Fibroblast of upper back skin (primary cell): Measurements from ENCODE around the gene TRPM3.

Experiments
- DNase-seq: peaks from one replicate; pipeline ENCODE4 v3.0.0-alpha.2; 2013

TRPM3 gene

GRCh38 chr9:71121275-71122021, at the start of gene TRPM3:
TRPM3 (minus strand) TSS chr9:71121621; CDS start chr9:71121354, 267 bp downstream.
- DNase-seq: no peak

- no peak for DNase-seq
Measured at GRCh38 chr9:71168418-71168817, 47.0 kb upstream of the TRPM3 start.

- DNase-seq: no peak
Measured at GRCh38 chr9:71162126-71162525, 40.7 kb upstream of the TRPM3 start.

GRCh38 chr9:71157731-71158130, 36.3 kb upstream of the TRPM3 start:
- DNase-seq: no peak

GRCh38 chr9:71147368-71147767, 25.9 kb upstream of the TRPM3 start:
- DNase-seq: no peak

GRCh38 chr9:71146511-71146910, 25.1 kb upstream of the TRPM3 start:
- DNase-seq: no peak

- no peak for DNase-seq
Measured at GRCh38 chr9:71145179-71145578, 23.8 kb upstream of the TRPM3 start.

GRCh38 chr9:71144495-71144894, 23.1 kb upstream of the TRPM3 start:
- DNase-seq: no peak

GRCh38 chr9:71136696-71137095, 15.3 kb upstream of the TRPM3 start:
- no peak for DNase-seq

GRCh38 chr9:71131145-71131544, 9.7 kb upstream of the TRPM3 start:
- no peak for DNase-seq

GRCh38 chr9:71130521-71130920, 9.1 kb upstream of the TRPM3 start:
- DNase-seq: no peak

GRCh38 chr9:71128796-71129195, 7.4 kb upstream of the TRPM3 start:
- no peak for DNase-seq

GRCh38 chr9:71127301-71127700, 5.9 kb upstream of the TRPM3 start:
- DNase-seq: no peak

GRCh38 chr9:71122421-71122820, 1.0 kb upstream of the TRPM3 start:
- no peak for DNase-seq

- no peak for DNase-seq
Measured at GRCh38 chr9:71122022-71122275, 528 bp upstream of the TRPM3 start.

- DNase-seq: no peak
Measured at GRCh38 chr9:71120501-71121247, 747 bp downstream of the TRPM3 start.

GRCh38 chr9:71119746-71120145, 1.7 kb downstream of the TRPM3 start:
- no peak for DNase-seq

GRCh38 chr9:71118324-71118723, 3.1 kb downstream of the TRPM3 start:
- DNase-seq: no peak

- no peak for DNase-seq
Measured at GRCh38 chr9:71115448-71115975, 5.9 kb downstream of the TRPM3 start.

GRCh38 chr9:71112866-71113265, 8.6 kb downstream of the TRPM3 start:
- no peak for DNase-seq

- no peak for DNase-seq
Measured at GRCh38 chr9:71108937-71109336, 12.5 kb downstream of the TRPM3 start.

GRCh38 chr9:71106992-71107391, 14.4 kb downstream of the TRPM3 start:
- DNase-seq: no peak

GRCh38 chr9:71105192-71105591, 16.2 kb downstream of the TRPM3 start:
- DNase-seq: no peak

GRCh38 chr9:71098801-71099200, 22.6 kb downstream of the TRPM3 start:
- DNase-seq: no peak

GRCh38 chr9:71097671-71098070, 23.8 kb downstream of the TRPM3 start:
- no peak for DNase-seq
